HG03097 (cell line): ENCODE data around the gene MTIF2.
"Not testable (repeated sequence)": the region's sequence is repeated elsewhere in the genome, so short reads cannot be mapped to it uniquely, and the experiment has no call there.

ENCODE experiments used
- ATAC-seq: cut with Tn5 transposase; IDR thresholded peaks from one replicate; pipeline ENCODE4 v1.9.1; 2021; ENCODE audit not compliant: unreplicated experiment, low FRiP score

Gene MTIF2

GRCh38 chr2:55245411-55245810, 23.6 kb downstream of the MTIF2 start:
- no peak for ATAC-seq

GRCh38 chr2:55242617-55243016, 26.4 kb downstream of the MTIF2 start:
- no peak for ATAC-seq

GRCh38 chr2:55241582-55241981, 27.4 kb downstream of the MTIF2 start:
- not testable (repeated sequence) for ATAC-seq

GRCh38 chr2:55239656-55240222, 29.3 kb downstream of the MTIF2 start:
- no peak for ATAC-seq

GRCh38 chr2:55236992-55237543, 32.0 kb downstream of the MTIF2 start:
- no peak for ATAC-seq

- no peak for ATAC-seq
These were observed 33.1 kb downstream of the MTIF2 start for GRCh38 chr2:55235724-55236538.

GRCh38 chr2:55233658-55233940, 35.4 kb downstream of the MTIF2 start:
- no peak for ATAC-seq

- ATAC-seq, result peak; percentile 17
These were observed 36.0 kb downstream of the MTIF2 start for GRCh38 chr2:55232863-55233657.

GRCh38 chr2:55232084-55232862, 36.8 kb downstream of the MTIF2 start, which contains the start of the genes CLHC1 and RPS27A:
TSS of gene CLHC1 (minus strand) at chr2:55232293. CDS start at chr2:55222411, 9,882 bp downstream.
TSS of gene RPS27A (plus strand) at chr2:55232688. CDS start at chr2:55232825, 137 bp downstream.
- ATAC-seq, result peak; percentile 78

GRCh38 chr2:55231546-55232083, 37.4 kb downstream of the MTIF2 start:
- ATAC-seq, result no peak

- ATAC-seq, result no peak
These were observed 38.5 kb downstream of the MTIF2 start for GRCh38 chr2:55230551-55230950.

- no peak for ATAC-seq
These were observed 39.8 kb downstream of the MTIF2 start for GRCh38 chr2:55229221-55229620.

GRCh38 chr2:55228226-55228563, 40.8 kb downstream of the MTIF2 start:
- no peak for ATAC-seq

GRCh38 chr2:55227437-55228225, 41.4 kb downstream of the MTIF2 start:
- ATAC-seq, result not testable (repeated sequence)

- ATAC-seq, result no peak
These were observed 43.5 kb downstream of the MTIF2 start for GRCh38 chr2:55225481-55226020.

GRCh38 chr2:55224761-55225261, 44.2 kb downstream of the MTIF2 start:
- no peak for ATAC-seq

- no peak for ATAC-seq
These were observed 44.9 kb downstream of the MTIF2 start for GRCh38 chr2:55223958-55224760.

- no peak for ATAC-seq
These were observed 55.2 kb downstream of the MTIF2 start for GRCh38 chr2:55213822-55214221.
